ENCODE results near the gene PDE4D.
"Not testable (repeated sequence)": the region's sequence is repeated elsewhere in the genome, so short reads cannot be mapped to it uniquely, and the experiment has no call there.

PDE4D gene

DNA sequence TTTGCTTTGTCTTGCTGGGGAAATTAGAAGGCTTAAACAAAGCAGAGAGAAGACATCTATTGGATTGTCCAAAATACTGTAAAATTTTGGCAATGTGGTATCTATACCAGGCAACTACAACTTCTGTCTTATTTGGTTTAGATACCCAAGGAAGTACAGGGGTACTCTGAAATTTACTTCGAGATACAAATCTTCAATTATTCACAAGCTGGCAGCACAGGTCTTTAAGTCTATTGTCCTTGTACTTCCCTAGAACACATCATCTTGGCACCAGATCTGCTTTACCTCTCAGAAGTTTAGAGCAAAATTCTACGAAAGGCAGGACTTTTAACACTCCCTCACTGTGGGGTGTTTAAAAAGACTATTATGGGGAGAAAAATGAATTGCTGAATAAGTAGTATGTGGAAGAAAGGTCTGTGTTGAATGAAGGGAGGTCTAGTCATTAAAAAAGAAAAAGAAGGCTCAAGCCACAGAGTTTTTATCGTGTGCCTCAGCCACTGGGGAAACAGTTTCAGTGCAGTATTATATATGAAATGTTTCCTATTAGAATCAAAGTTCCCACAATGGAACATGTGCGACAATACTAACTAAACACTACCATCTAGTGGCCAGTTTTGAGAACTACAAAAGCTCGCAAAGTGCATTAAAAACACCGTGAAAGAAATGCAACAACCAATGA, 93.7 kb downstream of the PDE4D start:
- peak; percentile 42 for DNase-seq (ENCODE audit: low read depth)

DNA sequence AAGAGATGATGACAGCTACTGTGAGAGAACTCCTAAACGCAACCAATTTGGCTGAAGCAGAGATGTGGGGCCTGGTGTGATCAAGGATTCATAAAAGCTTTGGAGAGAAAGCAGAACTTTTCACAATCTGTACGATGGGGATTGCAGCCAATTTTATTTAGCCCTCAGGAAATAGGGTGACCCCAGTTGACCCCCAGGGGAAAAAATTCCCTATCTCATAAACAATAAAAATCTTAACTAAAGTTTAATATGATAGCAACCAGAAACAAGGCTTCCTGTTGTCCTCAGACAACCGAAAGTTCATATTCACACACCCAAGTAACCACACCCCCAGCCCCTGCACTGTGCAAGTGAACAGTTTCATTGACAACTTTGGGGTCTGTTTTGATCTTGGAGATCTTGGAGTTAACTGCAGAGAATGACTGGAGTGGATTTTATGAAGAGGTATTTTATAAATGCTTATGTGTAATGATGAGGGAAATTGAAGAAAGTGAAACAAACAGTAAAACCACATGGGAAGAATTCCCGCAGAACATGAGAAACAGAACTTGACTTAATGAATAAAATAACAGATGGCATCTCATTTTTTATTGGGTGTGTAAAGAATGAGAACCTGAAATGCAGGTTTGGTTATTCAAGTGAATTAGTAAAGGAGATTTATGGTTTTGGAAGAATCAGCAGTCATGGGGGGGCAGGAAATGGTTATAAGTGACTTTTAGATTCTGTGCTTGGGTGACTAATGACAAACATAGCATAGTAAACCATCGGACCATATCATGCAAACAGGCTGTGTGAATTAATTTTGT, 94.5 kb downstream of the PDE4D start:
- no peak for DNase-seq (ENCODE audit: low read depth)

DNA sequence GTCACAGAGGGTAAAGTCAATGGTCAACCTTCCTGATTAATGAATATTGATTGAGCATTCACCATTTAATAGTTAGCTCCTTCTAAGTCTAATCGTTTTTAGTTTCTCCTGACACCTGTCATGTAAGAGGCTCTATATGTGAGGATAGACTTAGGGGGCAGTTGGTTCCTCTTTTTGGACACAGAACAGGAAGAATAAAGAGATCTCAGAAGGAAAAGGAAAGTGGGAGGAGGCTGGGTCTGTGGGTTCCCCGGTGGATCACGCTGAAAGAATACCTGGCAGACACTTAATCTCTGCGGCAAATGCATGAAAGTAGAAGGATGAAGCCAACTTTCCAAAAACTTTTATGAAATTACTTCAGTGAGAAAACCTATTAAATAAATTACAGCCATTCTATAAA, 98.4 kb downstream of the PDE4D start:
- DNase-seq (ENCODE audit: low read depth): no peak

DNA sequence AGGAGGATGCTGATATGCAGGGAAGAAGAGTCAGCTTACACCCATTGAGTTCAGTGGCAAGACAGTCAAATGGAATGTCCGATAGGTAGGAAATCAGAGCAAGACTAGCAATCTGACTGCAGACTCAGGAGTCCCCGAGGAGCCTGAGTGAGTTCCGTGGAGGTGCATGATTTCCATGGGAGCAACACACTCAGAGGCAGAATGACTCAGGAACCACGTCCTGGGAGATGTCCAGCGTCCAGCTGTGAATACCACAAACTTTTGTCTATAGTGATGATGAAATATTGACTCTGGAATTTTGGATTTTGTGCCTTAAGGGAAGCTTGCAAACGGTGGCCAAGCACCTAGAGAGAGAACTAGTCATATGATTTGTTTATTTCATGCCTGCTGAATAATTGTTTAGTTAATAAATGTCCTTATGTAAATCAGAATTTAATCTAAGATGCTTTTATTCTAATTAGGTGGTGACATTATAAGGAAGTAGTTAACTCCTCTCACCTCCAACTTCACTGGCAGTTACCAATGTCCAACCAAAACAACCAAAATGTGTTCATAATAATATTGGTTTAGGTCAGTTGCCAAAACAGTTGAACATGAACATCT, 100.4 kb downstream of the PDE4D start:
- peak; percentile 89 for DNase-seq (ENCODE audit: low read depth)

DNA sequence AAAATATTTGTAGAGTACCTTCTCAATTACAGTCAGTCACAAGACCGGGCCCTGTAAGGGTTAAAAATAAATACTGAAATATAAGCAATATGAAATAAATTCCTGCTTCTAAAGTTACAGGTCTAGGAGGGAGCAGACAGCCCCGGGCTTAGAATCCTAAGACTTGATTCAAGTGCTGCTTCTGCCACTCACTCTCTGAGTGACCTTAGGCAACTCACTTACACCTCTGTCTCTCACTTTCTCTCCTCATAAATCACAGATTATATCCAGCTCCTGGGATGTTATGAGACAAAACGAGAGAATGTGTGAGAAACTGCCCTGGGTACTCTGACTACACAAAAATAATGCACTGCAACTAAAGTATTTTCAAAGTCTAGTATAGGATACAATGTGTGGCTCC, 101.9 kb downstream of the PDE4D start:
- DNase-seq (ENCODE audit: low read depth): no peak

DNA sequence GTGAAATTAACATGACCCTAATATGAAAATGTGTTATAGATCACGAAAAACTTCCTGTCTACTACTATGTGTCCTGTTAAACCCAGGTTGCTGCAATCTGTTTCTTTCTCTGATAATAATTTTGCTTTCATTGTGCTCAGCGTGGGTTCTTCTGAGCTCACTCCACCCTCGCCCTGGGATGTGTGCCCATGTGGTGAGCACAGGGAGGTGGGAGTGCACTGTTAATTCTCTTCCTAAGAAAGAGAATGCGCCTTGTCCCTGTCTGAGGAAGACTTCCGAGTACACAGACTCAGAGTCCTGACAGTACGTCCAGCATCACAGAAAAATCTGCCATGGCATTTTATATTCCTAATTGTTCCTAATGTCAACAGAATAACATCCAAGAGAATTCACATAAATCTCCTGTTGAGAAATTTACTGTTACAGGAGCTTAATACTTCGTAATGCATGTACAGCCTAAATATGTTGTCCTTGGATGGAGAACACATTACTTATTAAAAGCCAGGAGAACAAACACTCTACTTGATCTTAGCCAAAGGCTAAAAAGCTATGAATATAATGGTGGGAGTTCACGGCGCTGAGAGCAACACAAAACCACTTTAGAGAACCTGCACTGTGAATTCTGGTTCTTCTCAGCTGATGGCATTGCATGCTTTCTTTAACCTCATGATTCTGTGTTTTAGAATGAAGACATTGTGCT, 102.6 kb downstream of the PDE4D start:
- no peak for DNase-seq (ENCODE audit: low read depth)

DNA sequence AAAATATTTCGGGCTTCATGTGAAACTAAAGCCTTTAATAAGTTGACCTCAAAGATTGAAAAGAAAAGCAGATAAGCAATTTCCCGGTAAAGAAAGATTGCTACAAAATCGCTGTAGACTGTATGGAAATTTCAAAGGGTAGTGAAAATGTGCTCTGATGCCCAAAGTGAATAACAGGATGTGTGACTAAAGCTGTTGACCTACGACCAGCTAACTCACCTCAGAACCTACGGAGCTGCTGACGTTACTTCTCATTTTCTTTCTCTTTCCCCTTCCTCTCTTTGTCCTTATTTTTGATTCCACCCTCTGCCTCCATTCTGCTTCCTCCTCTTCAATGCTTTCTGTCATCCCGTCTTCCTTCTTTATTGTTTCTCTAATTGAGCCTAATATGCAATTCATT, 103.2 kb downstream of the PDE4D start:
- no peak for DNase-seq (ENCODE audit: low read depth)

DNA sequence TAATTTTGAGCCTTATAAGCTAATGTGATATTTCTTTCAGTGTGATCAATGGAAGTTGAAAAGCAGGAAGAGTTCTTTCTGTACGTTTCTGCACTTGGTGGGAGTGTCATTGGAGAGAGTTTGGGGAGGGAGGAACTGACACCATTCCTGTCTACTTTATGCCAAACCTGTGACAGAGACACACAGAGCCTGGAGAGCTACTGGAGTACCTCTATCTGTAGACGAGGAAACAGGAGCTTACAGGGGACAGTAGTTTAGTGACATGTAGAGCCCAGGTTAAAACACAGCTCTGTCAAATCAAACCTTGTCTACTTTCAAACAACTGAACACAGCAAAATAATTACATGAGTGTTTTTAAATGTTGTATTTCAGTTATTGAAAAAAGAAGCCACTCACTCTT, 103.6 kb downstream of the PDE4D start:
- DNase-seq (ENCODE audit: low read depth): no peak

DNA sequence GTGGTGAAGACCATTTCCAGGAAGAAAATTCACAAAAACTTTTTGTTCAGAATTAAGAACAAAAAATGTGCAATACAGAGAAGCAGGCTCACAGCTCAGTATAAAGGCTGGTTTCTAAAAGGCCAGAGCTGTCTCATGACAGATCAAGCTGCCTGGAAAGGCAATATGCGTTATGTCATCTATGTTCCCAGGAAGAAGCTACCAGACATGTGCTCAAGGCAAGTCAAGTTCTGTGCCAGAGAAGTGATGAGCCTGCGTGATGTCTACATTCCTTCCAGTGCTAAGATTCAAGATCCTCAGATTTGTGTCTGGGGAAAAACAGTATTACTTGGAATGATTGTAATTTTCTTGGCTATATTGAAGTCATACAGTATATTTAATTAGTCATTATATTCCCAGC, 104.3 kb downstream of the PDE4D start:
- DNase-seq (ENCODE audit: low read depth): no peak

DNA sequence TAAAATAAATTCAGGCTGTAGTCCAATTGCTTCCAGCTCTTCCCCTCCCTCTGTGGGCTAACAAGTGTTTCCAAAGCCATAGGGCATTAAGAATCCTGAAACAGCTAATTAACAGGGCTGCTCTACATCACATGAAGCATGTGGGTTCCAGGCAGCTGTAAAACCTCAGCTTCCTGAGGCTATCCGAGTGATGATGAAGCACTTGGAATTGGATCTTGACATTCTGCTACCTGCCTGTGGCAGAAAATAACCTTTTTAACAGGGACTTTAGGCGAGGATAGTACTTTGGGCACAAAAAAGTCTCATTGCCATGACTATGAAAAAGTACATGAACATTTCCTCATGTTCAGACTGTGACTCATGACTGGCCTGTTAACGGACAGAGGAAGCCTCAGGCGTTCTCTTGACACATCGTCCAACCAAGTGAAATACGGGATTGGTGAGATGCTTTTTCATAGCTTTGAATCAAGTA, 107.2 kb downstream of the PDE4D start:
- no peak for DNase-seq (ENCODE audit: low read depth)

DNA sequence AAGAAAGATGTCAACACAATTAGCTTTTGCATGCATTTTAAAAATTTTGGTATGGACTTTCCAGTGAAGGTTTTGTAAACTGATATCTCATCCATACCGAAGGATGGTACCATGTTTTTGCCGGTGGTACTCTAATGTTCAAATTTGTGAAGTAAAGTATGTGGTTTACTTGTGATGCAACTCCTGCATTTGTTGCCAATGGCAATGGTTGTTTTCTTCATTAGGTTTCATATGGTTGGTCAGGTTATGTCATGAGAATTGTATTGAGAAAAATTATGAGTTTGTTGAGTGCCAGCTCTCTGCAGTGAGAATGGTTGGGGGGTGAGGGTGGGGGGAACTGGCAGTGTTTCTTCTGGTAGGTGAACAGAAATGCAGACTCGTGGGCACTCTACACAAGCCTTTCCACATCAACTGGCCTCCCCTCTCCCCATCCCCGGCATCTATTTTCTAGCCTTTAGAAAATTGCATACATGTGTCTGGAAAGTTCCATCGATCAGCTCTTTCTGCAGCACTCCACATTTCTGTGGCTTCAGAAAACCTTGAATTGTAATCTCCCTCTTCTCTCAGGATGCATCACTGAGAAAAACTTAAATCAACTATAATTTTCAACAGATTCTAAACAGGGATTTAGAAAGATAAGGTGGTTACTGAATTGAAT, 107.7 kb downstream of the PDE4D start:
- DNase-seq (ENCODE audit: low read depth): no peak

DNA sequence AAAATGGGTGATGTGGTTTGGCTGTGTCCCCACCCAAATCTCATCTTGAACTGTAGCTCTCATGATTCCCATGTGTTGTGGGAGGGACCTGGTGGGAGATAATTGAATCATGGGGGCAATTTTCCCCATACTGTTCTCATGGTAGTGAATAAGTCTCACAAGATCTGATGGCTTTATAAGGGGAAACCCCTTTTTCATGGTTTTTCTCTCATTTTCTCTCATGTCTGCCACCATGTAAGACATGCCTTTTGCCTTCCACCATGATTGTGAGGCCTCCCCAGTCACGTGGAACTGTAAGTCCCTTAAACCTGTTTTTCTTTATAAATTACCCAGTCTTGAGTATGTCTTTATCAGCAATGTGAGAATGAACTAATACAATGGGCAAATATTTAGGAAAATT, 108.8 kb downstream of the PDE4D start:
- DNase-seq (ENCODE audit: low read depth): not testable (repeated sequence)

DNA sequence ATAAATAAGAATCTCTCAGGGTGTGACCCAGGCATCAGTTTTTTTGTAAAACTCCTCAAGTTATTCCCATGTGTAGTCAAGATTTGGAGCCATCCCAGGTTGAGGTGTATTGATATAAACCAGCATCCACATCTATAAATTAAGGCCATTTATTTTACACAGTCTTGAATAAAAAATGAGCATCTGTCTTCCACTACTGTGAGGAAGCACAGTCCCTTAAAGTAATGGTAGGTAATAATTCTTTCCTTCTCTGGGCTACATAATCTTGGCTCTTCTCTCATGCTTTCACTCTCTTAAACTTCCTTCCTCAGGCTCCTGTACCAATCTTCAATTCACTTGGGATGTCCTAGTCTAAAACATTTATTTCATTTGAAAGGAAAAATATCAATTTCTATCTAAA, 110.3 kb downstream of the PDE4D start:
- no peak for DNase-seq (ENCODE audit: low read depth)

DNA sequence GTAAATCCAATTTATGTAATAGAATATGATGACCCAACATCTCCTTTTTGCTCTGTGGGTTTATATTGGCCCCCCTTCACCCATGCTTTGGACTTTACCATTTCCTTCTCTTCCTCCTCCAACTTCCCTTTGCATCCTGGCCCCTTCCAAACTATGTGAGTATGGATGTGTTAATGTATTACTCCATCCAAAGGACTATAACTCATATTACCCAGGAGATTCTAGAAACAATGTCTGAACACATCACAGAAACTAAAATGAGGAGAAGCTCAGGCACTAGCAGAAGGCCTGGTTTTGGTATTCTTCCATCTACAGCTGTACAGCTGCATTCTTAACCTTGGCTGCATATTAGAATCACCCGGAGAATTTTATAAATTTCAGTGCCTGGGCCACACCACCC, 110.7 kb downstream of the PDE4D start:
- no peak for DNase-seq (ENCODE audit: low read depth)

DNA sequence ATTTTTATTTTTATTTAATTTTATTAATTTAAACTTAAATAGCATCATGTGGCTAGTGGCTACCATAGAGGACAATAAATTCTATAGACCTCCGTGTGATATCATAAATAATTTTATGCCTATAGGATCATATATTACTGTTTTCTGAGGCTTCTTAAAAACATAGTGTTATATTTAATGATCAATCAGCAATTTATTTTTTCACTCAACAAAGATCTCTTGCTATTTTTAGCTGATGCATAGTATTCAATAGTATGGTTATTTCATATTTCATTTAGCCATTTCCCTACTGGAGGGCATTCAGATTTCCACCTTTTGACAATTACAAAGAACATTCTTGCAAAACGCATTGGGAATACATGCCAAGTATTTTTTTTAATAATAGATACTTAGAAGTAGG, 114.1 kb downstream of the PDE4D start:
- no peak for DNase-seq (ENCODE audit: low read depth)

DNA sequence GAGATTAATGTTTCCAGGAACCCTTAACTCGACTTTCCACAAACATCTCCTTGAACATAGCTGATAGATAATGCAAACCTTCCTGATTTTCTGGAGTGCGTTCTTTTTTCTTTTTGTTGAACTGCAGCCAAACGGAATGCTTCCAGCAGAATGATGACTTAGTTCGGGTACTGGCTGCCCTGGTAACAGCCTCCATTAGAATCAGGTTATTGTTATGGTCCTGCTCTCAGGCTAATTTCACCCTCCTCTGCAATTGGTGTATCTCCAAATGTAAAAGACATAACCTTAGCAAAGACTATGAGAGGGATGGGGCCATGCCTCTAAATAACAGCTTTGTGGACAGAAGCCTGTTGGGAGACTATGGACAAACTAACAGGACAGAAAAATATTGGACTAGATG, 116.5 kb downstream of the PDE4D start:
- DNase-seq (ENCODE audit: low read depth): no peak

DNA sequence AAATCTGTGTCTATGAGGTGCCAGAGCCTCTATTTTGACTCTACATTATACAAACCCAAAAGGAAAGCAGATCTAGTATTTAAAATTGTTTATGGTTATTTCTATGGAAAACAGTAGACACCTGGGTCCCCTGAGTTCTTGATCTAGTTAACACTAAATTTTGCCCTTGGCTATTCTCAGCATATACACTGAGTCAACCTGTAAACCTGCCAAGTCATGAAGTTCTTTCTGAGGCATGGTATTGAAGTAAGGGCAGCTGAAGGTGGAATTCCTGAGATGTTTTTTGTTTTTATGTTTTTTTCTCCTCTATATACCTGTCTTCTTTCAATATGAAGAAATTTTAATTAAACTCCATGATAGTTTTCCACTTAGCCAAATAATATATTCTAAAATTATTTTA, 120.2 kb downstream of the PDE4D start:
- DNase-seq (ENCODE audit: low read depth): no peak

DNA sequence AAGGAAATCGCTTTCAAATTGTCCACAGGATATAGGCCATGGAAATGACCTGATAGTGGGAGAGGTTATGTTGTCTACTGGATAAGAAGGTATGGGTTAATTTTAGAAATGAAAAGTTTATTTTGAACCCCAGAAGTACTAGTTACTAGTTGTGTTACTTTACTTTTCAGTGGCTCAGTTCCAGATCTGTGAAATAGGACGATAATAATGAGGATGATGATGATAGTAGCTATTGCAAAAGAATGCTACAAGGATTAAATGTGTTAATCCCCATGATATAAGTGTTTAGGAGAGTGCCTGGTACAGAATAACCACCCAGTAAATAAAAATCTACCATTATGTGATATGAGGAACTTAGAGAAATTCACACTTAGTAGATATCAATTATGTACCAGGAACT, 120.8 kb downstream of the PDE4D start:
- no peak for DNase-seq (ENCODE audit: low read depth)

DNA sequence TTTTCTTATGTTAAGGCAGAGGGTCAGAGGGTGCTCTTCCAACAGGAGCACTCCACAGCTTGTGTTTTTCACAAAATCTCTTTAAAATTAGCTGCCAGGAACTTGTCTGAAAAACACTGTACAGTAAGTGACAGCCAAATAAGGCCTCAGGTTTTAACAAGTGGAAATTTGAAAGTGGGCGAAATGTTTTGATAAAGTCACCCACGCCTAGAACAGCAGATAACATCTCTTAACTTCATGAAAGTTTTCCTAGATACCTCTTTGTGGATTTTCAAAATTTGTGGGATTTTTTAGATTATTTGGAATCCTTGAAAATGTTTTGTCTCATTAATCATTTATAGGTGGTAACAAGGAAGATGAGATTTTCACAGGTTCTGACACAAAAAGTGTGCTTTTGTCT, 121.3 kb downstream of the PDE4D start:
- DNase-seq (ENCODE audit: low read depth): no peak

DNA sequence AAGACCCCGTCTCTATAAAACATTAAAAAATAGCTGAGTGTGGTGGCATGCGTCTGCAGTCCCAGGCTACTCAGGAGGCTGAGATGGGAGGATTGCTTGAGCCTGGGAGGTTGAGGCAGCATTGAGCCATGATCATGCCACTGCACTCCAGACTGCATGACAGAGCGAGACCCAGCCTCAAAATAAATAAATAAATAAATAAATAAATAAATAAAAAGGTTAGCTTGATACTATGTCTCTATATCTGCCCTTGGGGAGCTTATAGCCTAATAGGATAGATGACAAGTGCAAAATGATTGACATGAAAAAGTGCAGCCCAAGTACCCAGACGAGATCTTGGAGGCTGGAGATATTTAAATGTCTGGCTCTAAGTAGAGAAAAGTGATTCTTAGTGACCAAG, 122.6 kb downstream of the PDE4D start:
- no peak for DNase-seq (ENCODE audit: low read depth)

DNA sequence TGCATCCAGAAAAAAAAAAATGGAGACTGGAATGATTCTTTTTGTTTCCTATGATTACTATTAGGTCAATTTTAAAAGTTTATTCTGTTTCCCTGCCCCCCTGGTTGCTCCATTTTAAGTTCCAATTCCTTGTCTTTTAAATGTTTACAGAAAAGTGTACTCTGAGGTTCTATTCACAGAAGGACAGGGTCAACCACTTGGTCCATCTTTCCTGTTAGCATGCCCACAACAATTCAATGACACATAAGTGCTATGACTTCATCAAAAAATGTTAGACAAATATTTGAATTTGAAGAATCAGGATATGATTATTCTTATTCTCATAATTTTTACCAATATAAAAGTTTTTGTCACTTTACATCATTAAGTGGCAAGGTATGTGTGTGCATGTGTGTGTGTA, 123.7 kb downstream of the PDE4D start:
- no peak for DNase-seq (ENCODE audit: low read depth)

DNA sequence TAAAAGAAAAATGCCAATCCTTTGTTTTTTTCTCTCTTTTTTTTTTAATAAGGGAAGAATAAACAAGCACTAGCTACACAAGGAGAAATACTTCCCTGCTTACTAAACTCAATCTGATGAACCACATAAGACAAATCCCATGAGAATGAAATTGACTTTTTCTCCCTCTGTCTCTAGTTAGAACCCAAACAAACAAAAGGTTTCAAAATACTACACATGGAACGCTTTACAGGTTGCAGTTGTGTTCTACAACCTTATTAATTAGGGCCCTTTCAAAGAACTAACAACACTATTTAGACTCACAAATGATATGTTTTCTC, 124.5 kb downstream of the PDE4D start:
- no peak for DNase-seq (ENCODE audit: low read depth)
